Measurements from ENCODE around the gene ZNF385B. TPM values are rescaled to one million over a fixed set of nuclear protein-coding genes. Genes with fewer than 3 reads are reported as not detected.

Gene ZNF385B
- total and polyA plus RNA-seq, 9 donors, result 4.8 to 20.9 (median 9.1) TPM

- Histone ChIP-seq H3K4me1 (ENCODE audit: insufficient read depth) (no peaks in the 10 kb centered on the region), H3K9me3 (no peaks in the 10 kb centered on the region), H3K4me3 (no peak overlapping the region), H3K36me3 (no peaks in the 10 kb centered on the region), H3K27me3 (no peaks in the 10 kb centered on the region), H3K27ac (no peak overlapping the region)
- WGBS, 3 donors, result 79 to 96% (median 91%) methylated on average over 4 of the region's 4 CpGs
- no peak for DNase-seq
- intact Hi-C loops (cut with DNase I), result no loop called here
- TF ChIP-seq EP300 (IDR thresholded peaks at IDR 0.05), result no peak
- no peak for TF ChIP-seq POLR2A (IDR thresholded peaks at IDR 0.05)
- no peak for TF ChIP-seq CTCF (IDR thresholded peaks at IDR 0.05)
Observed at GRCh38 chr2:179571721-179572120, 289.7 kb downstream of the ZNF385B start.

- H3K4me1 ChIP-seq (ENCODE audit: insufficient read depth), result no peaks in the 10 kb centered on the region
- 54 to 76% (median 67%) methylated on average over 1 of the region's 1 CpG for WGBS, 3 donors
- no peak overlapping the region for H3K27ac ChIP-seq
- no peaks in the 10 kb centered on the region for H3K27me3 ChIP-seq
- intact Hi-C loops (cut with DNase I), result no loop called here
- no peak for DNase-seq
- TF ChIP-seq POLR2A (IDR thresholded peaks at IDR 0.05), result no peak
- TF ChIP-seq EP300 (IDR thresholded peaks at IDR 0.05), result no peak
- no peak for TF ChIP-seq CTCF (IDR thresholded peaks at IDR 0.05)
- no peaks in the 10 kb centered on the region for H3K36me3 ChIP-seq
- no peaks in the 10 kb centered on the region for H3K9me3 ChIP-seq
- no peak overlapping the region for H3K4me3 ChIP-seq
Observed at GRCh38 chr2:179571252-179571651, 290.2 kb downstream of the ZNF385B start.

- Histone ChIP-seq H3K9me3 (no peaks in the 10 kb centered on the region), H3K4me3 (no peak overlapping the region), H3K27ac (no peak overlapping the region), H3K36me3 (no peaks in the 10 kb centered on the region), H3K27me3 (no peaks in the 10 kb centered on the region), H3K4me1 (ENCODE audit: insufficient read depth) (no peaks in the 10 kb centered on the region)
- TF ChIP-seq POLR2A (IDR thresholded peaks at IDR 0.05) (no peak), CTCF (IDR thresholded peaks at IDR 0.05) (no peak), EP300 (IDR thresholded peaks at IDR 0.05) (no peak)
- 50 to 68% (median 66%) methylated on average over 1 of the region's 1 CpG for WGBS, 3 donors
- intact Hi-C loops (cut with DNase I), result no loop called here
- peak in 2 of 5 donors; percentile 18 to 32 for DNase-seq
Observed at GRCh38 chr2:179569831-179570233, 291.6 kb downstream of the ZNF385B start.

- Histone ChIP-seq H3K4me3 (no peak overlapping the region), H3K36me3 (no peaks in the 10 kb centered on the region), H3K4me1 (ENCODE audit: insufficient read depth) (no peaks in the 10 kb centered on the region), H3K27ac (no peak overlapping the region), H3K27me3 (no peaks in the 10 kb centered on the region), H3K9me3 (no peaks in the 10 kb centered on the region)
- intact Hi-C loops (cut with DNase I), result no loop called here
- 41 to 74% (median 48%) methylated on average over 2 of the region's 2 CpGs for WGBS, 3 donors
- DNase-seq, result no peak
- TF ChIP-seq POLR2A (IDR thresholded peaks at IDR 0.05), result no peak
- TF ChIP-seq EP300 (IDR thresholded peaks at IDR 0.05), result no peak
- TF ChIP-seq CTCF (IDR thresholded peaks at IDR 0.05), result no peak
Observed at GRCh38 chr2:179565807-179566206, 295.6 kb downstream of the ZNF385B start.

All from ovary (tissue), 9 donors.